HG03280 (cell line): ENCODE results near the gene PPP2R3C.
"Not testable (repeated sequence)": the region's sequence is repeated elsewhere in the genome, so short reads cannot be mapped to it uniquely, and the experiment has no call there.

Source experiments
- ATAC-seq: cut with Tn5 transposase; IDR thresholded peaks from one replicate; pipeline ENCODE4 v1.9.1; 2021; ENCODE audit warnings: mild to moderate bottlenecking, moderate library complexity; ENCODE audit not compliant: unreplicated experiment

The PPP2R3C gene

DNA sequence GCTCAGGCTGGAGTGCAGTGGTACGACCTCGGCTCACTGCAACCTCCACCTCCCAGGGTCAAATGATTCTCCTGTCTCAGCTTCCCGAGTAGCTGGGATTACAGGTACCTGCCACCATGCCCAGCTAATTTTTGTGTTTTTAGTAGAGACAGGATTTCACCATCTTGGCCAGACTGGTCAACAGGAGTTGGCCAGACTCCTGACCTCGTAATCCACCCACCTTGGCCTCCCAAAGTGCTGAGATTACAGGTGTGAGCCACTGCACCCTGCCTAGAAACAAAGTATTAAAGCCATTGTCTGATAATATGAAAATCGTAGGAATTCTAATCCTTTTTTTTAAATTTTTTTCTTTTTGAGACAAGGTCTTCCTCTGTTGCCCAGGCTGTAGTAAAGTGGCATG, 56.1 kb downstream of the PPP2R3C start:
- not testable (repeated sequence) for ATAC-seq

DNA sequence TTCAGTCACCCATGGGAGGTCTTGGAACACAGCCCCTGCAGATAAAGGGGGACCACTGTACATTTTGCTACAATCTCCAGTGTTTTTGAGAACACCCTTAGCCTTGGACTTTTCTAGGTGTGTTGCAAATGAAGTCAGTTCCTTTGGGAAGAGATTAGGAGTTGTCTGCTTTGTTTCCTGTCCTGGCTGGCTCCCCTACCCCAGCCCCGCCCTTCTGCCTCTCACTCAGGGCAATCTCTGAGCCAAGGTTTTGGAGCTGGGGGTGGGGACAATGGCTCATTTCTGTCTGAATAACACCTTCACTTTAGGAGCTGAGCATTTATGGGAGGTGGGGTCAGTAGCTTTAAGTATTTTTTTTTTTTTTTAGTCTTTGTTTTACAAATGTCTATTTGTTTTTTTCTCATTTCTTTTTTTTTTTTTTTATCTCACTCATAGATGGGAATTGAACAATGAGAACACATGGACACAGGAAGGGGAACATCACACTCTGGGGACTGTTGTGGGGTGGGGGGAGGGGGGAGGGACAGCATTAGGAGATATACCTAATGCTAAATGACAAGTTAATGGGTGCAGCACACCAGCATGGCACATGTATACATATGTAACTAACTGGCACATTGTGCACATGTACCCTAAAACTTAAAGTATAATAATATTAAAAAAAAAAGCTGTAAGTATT, 60.5 kb downstream of the PPP2R3C start:
- not testable (repeated sequence) for ATAC-seq

DNA sequence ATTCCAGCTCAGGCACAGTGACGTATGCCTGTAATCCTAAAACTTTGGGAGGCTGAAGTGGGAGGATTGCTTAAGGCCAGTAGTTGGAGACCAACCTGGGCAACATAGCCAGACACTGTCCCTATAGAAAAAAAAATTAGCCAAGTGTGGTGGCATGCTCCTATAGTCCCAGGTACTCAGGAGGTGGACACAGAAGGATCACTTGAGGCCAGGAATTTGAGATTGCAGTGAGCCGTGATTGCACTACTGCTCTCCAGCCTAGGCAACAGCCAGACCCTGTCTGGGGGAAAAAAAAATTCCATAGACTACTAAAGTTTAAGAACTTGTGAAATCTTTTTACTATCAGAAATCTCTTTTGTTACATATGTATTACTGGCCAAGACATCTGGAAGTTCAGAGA, 69.2 kb downstream of the PPP2R3C start:
- ATAC-seq: no peak

DNA sequence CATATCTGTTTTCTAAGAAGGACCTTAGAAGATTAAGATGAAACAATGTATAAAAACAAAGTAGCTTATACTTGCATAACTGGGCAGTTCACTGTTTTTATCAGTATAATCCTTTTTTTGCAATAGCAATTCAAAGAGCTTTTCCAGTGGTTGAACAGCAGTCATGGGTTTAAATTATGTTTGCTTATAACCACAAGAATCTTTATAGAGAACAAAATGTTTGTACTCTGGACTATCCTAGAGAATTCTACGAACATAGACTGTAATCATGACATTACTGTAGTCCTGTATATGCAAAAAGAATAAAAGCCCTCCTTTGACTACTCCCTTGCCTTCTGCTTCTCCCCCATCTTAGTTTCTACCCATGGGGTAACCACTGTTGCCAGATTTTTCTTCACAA, 70.0 kb downstream of the PPP2R3C start:
- ATAC-seq: no peak

DNA sequence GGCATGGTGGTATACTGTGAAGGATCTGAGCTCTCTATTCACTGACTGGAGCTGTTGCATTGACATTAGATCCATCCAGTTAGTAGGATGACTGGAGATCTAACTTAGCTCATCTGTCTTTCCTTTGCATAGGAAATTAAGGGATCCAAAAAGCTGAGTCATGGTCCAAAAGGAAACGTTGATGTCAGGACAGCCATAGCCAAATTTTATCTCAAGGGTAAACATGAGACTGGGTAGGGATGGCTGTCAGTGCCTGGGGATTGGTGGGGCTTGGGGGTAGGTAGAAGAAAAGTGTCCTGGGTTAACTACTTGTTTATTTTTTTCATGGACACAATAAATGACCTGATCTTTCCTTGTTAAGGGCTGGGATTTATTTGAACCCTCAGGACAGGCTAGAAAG, 71.1 kb downstream of the PPP2R3C start:
- no peak for ATAC-seq

DNA sequence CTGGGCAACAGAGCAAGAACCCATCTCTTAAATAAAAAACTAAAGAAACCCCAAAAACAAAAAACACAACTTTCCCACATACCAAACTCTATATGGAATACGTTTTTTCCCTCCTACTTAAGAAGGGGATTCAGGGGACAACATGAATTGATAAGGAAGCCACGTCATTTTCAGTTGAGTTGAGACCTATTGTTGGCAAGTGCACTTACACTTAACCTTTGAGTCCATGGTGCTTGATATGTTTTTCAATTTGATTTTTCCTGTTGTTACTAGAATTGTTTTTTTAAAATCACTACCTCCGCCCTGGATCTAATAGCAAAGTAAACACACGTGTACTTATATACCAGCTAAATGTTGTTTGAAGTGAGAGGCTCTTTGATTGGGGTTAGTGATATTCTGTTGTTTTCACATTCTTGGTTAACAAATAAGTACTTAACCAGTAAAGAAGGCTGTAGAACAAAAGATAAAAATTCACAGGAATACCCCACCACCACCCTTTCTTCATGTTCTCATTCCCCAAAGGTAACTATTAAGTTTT, 73.7 kb downstream of the PPP2R3C start:
- ATAC-seq: no peak

DNA sequence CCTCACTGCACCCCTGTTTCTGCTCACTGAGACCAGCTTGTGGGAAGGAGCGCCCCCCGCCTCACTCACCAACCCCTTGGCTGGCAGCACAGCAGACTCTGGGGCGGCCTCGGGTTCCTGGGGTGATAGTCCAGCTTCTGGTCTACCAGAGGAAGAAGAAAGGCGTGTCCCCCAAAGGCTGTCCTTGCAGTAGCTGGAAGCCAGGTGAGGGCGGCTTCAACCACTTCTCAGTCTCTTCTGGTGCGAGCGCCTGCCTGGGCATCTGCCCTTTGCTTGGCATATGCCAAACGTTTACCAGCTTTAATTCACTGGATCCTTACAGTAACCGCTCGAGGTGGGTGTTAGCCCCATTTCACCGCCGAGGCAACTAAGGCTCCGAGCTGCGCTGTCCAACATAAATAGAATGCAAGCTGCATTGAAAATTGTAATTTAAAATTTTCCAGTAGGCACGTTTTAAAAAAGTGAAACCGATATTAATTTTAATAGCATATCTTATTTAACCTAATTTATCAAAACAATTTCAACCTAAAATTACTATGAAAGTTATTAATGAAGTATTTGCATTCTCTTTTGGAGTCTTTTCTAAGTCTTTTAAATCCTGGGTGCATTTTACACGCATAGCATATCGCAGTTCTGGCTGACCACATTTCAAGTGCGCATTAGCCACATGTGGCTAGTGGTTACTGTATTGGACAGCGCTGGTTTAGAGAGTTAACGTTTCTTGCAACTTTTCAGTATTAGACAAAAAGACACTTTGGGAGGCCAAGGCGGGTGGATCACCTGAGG, 74.8 kb downstream of the PPP2R3C start:
- peak; percentile 26 for ATAC-seq

DNA sequence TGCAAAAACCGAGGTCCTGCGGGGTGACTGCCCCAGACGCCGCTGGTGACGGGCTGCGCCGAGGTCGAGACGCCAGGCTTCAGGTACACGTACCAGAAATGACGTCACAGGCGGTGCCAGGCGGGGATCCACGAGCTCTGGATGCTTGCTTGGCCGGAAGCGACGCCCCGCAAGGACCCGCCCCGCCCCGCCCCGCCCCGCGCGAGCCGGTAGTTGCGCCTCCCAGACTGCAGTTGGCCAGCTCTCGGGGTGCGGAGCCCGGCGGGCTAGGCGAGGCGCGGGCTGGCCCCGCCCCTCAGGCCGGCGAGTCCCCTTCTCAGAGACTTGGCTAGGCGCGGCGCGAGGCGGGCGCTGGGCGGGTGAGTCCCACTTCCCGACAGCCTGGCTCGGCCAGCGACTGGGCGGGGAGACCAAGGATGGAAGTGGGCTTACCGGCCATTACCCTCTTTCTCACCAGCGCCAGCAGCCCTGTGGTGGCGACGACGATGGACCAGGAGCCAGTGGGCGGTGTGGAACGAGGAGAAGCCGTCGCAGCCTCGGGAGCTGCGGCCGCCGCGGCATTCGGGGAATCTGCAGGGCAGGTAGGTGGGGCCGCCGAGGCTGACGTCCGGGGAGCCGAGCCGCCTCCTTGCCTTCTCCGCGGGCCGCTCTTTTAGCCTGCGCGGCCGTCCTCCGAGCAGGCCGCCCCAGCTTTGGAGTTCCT, 75.6 kb downstream of the PPP2R3C start, which contains the start of gene FAM177A1:
Gene FAM177A1, plus strand, starts transcription at position 225 of the 703 bp plus-strand sequence. Its CDS starts 192 bp downstream, at position 417.
- peak; percentile 94 for ATAC-seq

DNA sequence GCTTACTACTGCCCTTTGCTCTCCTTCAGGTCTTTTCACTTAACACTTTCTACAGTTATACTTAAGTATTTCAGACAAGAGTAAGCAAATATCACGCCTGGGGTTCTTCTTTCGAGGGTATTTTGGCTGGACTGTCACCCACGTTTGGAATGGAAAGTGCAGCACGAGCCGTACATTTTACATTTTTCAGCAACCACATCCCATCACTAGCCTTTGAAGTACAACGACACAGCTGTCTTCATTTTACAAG, 76.1 kb downstream of the PPP2R3C start:
- ATAC-seq: no peak

DNA sequence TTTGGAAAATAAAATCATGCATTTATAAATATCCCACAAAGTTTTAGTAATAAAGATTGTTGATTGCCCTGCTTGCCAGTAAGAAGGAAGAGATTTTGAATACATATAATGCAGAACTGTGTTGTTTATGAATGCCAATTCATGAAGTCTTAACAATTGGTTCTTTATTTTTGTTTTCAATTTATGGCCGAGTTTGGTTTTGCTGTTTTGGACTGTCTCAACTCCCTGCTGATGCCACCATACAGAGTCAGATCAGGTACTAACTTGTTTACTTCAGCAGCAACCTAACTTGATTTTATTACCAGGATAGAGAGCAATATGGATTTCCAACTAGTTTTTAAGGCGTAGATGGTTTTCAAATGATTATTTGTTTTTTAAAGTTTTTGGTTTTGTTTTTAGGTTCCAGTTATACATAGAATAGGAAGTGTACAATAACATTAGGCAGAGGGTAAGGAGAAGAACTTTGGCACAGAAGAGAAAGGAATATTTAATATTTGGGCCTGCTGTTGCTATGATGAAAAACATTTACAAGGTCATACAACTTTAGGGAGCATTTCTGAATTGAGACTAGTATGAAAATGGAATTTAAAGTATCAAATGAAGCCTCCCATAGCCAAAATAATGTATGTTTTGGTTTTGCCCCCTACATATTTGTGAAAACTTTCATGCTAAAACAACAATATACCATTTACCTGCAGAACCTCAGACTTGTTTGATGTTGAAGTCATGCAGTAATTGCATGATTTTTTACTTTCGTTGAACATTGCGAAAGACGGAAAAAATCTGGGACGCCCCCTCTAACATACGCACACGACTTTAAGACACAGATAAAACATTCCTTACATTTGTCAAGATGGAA, 76.6 kb downstream of the PPP2R3C start:
- no peak for ATAC-seq

DNA sequence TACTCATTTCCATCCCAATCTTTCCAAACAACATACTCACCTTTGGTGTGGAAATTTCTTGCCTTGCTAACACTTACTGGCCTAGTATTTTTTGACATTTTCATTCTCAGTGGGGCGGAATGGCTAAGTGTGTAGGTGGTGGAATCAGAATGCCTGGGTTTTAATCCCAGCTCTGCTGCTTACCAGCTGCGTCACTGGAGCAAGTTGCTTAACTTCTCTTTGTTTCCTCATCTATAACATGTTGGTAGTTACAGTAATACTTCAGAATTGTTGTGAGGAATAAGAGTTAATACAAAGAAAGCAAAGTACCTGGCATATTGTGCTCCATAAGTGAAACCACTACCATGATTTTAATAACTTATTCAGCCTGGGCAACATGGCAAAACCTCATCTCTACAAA, 78.7 kb downstream of the PPP2R3C start:
- ATAC-seq: no peak

DNA sequence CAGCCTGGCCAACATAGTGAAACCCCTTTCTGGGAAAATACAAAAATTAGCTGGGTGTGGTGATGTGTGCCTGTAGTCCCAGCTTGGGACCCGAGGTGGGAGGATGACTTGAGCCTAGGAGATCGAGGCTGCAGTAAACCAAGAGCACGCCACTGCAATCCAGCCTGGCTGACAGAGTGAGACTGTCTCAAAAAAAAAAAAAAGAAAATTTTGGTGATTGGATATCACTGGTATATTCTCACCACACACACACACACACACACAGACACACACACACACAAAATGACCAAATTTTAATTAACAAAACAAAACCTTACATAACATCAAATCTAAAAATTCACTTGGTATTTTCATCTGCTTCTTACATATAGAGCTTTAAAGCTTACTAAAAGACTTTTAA, 79.2 kb downstream of the PPP2R3C start:
- ATAC-seq: no peak

DNA sequence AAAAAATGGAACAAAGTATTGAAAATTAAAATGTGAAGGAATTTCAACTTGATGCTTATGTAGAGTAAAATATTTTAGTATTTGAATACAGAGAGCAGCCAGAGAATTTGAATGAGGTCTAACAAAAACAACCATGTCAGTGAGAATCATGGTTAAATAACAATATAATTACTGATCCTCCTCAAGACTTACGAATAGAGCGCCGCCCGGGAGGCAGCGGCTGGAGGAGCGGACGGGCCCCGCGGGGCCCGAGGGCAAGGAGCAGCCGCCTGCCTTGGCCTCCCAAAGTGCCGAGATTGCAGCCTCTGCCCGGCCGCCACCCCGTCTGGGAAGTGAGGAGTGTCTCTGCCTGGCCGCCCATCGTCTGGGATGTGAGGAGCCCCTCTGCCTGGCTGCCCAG, 83.5 kb downstream of the PPP2R3C start:
- not testable (repeated sequence) for ATAC-seq
